HepG2 (cell line): ENCODE measurements around the gene ENDOU. TPM values are rescaled to one million over a fixed set of nuclear protein-coding genes. Genes with fewer than 3 reads are reported as not detected.

Experiments used
- CC2D1A ChIP-seq: sonication (generic); formaldehyde crosslinking; IDR thresholded peaks from 2 replicates; pipeline ENCODE4 v1.8.1; 2023; ENCODE audit warnings: mild to moderate bottlenecking, missing genetic modification reagents
- FLYWCH1 ChIP-seq: sonication (generic); formaldehyde crosslinking; IDR thresholded peaks from 2 replicates; pipeline ENCODE4 v1.8.1; 2023; ENCODE audit warnings: mild to moderate bottlenecking, missing genetic modification reagents
- HHEX ChIP-seq: IDR thresholded peaks from 2 replicates; pipeline ENCODE4 v1.6.1; 2016; ENCODE audit warnings: control low read depth
- HIC2 ChIP-seq: sonication (generic); formaldehyde crosslinking; IDR thresholded peaks from 2 replicates; pipeline ENCODE4 v1.9.0; 2022; ENCODE audit warnings: low read depth, missing genetic modification reagents
- HNF4G ChIP-seq, 2 experiments: sonication (generic) in 1 of 2; formaldehyde crosslinking in 1 of 2; IDR thresholded peaks; 2 replicates each; pipeline versions ENCODE4 v1.4.0 to v1.6.1; 2011 to 2020; ENCODE audit warnings: borderline replicate concordance in 2 of 2, low read depth in 2 of 2, mild to moderate bottlenecking in 2 of 2, low read length in 1 of 2, missing genetic modification reagents in 1 of 2, moderate library complexity in 1 of 2
- ISL2 ChIP-seq: sonication (generic); formaldehyde crosslinking; IDR thresholded peaks from 2 replicates; pipeline ENCODE4 v1.5.0; 2020; ENCODE audit warnings: missing genetic modification reagents
- JUND ChIP-seq: sonication (generic); formaldehyde crosslinking; IDR thresholded peaks from 2 replicates; pipeline ENCODE4 v1.8.0; 2022; ENCODE audit warnings: mild to moderate bottlenecking, missing genetic modification reagents
- KLF6 ChIP-seq: IDR thresholded peaks from 2 replicates; pipeline ENCODE4 v1.8.0; 2016; ENCODE audit warnings: missing biosample characterization, missing genetic modification reagents
- LBX2 ChIP-seq: sonication (generic); formaldehyde crosslinking; IDR thresholded peaks from 2 replicates; pipeline ENCODE4 v1.5.0; 2020; ENCODE audit warnings: missing genetic modification reagents, mild to moderate bottlenecking, borderline replicate concordance
- LCORL ChIP-seq, 2 experiments: fragments of 450-650 bp in 1 of 2; sonication (generic) in 1 of 2; formaldehyde crosslinking in 1 of 2; IDR thresholded peaks; 2 replicates each; pipeline versions ENCODE4 v1.5.0 to v1.6.1; 2017 to 2020; ENCODE audit warnings: antibody characterized with exemption in 1 of 2, missing genetic modification reagents in 1 of 2
- U2AF2 ChIP-seq: fragments of 200-400 bp; formaldehyde crosslinking; IDR thresholded peaks from 2 replicates; pipeline ENCODE4 v1.6.1; 2017; ENCODE audit warnings: low read depth, mild to moderate bottlenecking, low read length
- ZNF430 ChIP-seq: sonication (generic); formaldehyde crosslinking; IDR thresholded peaks from 2 replicates; pipeline ENCODE4 v1.9.0; 2021; ENCODE audit warnings: mild to moderate bottlenecking, missing genetic modification reagents
- ZNF496 ChIP-seq: sonication (generic); formaldehyde crosslinking; IDR thresholded peaks from 2 replicates; pipeline ENCODE4 v1.8.1; 2023; ENCODE audit warnings: mild to moderate bottlenecking, moderate library complexity, missing genetic modification reagents; ENCODE audit not compliant: insufficient replicate concordance
- ZNF724P ChIP-seq: sonication (generic); formaldehyde crosslinking; IDR thresholded peaks from 2 replicates; pipeline ENCODE4 v1.8.0; 2022; ENCODE audit warnings: missing genetic modification reagents, borderline replicate concordance
- polyA plus RNA-seq, 8 experiments: library from polyadenylated mRNA; depleted of rRNA in 3 of 8; stranded (reverse) in 7 of 8; unstranded in 1 of 8; fragments of >200 nt; fragmentation: Illumina TruSeq in 4 of 8; extraction: Trizol in 4 of 8; gene quantifications; 2 replicates each; pipeline versions ENCODE4 v1.2.1 to v1.2.3, GENCODE V29; 2011 to 2016; ENCODE audit warnings: low read depth in 4 of 8, missing spikeins in 1 of 8, mixed read lengths in 1 of 8; ENCODE audit not compliant: insufficient read depth in 1 of 8
- total RNA-seq, 5 experiments: library from RNA; depleted of rRNA; stranded (reverse); fragments of >200 nt; fragmentation: Illumina TruSeq; extraction: Trizol; gene quantifications; 2 replicates each; pipeline ENCODE4 v1.2.3, GENCODE V29; 2016; ENCODE audit warnings: low read depth in 1 of 5
- TF ChIP-seq, protein P1 (sequence below): sonication (generic); formaldehyde crosslinking; IDR thresholded peaks from 2 replicates; pipeline ENCODE4 v1.5.0; 2020; ENCODE audit warnings: missing genetic modification reagents
- TF ChIP-seq, protein P2 (sequence below): IDR thresholded peaks from 2 replicates; pipeline ENCODE4 v1.6.1; 2012; ENCODE audit warnings: low read depth, low read length, improper control_type of control experiment
- TF ChIP-seq, protein P3 (sequence below): sonication (generic); formaldehyde crosslinking; IDR thresholded peaks from 2 replicates; pipeline ENCODE4 v1.4.0; 2020; ENCODE audit warnings: missing genetic modification reagents

The ENDOU gene
- total and polyA plus RNA-seq, 2 of the 13 experiments (the other 11 are each of a cell fraction or from before 2014, with no cell fraction given): not detected

DNA sequence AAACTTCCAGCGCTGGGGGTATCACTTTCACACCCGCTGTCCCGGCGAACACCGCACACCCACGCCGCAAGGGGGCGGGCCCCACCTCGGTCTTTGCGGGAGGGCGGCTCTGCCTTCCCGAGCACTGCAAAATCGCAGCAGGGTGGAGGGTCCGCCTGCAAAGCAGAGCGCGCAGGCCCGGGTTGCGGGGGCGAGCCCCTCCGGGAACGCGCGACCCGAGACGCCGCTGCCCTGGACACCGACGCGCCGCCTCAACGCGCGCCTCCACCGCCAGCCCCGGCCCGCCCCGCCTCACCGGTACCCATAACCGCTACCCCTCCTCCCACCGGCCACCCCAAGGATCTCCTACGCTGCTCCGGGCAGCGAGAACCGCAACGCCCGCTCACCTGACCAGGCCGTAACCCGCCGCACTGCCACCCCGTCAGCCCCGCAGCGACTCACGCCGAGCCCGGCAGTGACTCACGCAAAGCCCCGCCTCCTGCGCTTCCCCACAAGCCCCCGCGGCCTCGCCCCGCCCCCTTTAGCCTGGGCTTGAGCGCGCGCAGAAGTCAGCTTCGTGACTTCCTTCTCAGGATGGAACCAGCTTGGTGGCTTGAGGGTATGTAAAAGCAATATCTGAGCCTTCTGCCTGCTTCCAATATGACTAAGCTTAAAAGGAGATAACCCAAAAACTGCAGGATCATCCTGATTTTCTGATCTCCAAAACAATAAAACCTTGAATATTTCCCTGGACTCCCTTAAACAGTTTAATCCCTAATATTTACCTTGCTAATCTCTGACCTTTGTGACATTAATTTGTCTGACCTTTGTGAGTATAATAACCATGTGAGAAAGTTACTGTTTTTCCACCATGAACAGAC, 19.5 kb downstream of the ENDOU start, which contains the start of gene RPAP3 (continued):
- TF ChIP-seq, protein P1, sequence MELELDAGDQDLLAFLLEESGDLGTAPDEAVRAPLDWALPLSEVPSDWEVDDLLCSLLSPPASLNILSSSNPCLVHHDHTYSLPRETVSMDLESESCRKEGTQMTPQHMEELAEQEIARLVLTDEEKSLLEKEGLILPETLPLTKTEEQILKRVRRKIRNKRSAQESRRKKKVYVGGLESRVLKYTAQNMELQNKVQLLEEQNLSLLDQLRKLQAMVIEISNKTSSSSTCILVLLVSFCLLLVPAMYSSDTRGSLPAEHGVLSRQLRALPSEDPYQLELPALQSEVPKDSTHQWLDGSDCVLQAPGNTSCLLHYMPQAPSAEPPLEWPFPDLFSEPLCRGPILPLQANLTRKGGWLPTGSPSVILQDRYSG (CRISPR knock-in tag): 0 out of 2 replicates have a peak, but pooled peaks have one; percentile 12
- peak; percentile 89 for TF ChIP-seq JUND
- TF ChIP-seq HNF4G (IDR thresholded peaks at IDR 0.05; ENCODE audit: borderline replicate concordance, low read depth, low read length): no peak
- TF ChIP-seq HNF4G (CRISPR knock-in tag; IDR thresholded peaks at IDR 0.05; ENCODE audit: borderline replicate concordance, low read depth): no peak
- TF ChIP-seq KLF6 (CRISPR knock-in tag): peak; percentile 84; the same call in 1 of the 2 replicates
- no peak for TF ChIP-seq ISL2 (CRISPR knock-in tag)
- TF ChIP-seq U2AF2: no peak
- no peak for TF ChIP-seq ZNF430 (CRISPR knock-in tag)
- 0 out of 2 replicates have a peak, but pooled peaks have one; percentile 42 for TF ChIP-seq ZNF724P
- no peak for TF ChIP-seq HHEX
- TF ChIP-seq, protein P2, sequence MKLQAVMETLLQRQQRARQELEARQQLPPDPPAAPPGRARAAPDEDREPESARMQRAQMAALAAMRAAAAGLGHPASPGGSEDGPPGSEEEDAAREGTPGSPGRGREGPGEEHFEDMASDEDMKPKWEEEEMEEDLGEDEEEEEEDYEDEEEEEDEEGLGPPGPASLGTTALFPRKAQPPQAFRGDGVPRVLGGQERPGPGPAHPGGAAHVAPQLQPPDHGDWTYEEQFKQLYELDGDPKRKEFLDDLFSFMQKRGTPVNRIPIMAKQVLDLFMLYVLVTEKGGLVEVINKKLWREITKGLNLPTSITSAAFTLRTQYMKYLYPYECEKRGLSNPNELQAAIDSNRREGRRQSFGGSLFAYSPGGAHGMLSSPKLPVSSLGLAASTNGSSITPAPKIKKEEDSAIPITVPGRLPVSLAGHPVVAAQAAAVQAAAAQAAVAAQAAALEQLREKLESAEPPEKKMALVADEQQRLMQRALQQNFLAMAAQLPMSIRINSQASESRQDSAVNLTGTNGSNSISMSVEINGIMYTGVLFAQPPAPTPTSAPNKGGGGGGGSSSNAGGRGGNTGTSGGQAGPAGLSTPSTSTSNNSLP: no peak
- no peak for TF ChIP-seq FLYWCH1
- 0 out of 2 replicates have a peak, but pooled peaks have one; percentile 59 for TF ChIP-seq LBX2 (CRISPR knock-in tag)
- TF ChIP-seq CC2D1A (CRISPR knock-in tag): no peak
- no peak for TF ChIP-seq HIC2 (CRISPR knock-in tag)
- no peak for TF ChIP-seq LCORL (IDR thresholded peaks at IDR 0.05)
- TF ChIP-seq LCORL (CRISPR knock-in tag; IDR thresholded peaks at IDR 0.05): no peak
- no peak for TF ChIP-seq ZNF496
- TF ChIP-seq, protein P3, sequence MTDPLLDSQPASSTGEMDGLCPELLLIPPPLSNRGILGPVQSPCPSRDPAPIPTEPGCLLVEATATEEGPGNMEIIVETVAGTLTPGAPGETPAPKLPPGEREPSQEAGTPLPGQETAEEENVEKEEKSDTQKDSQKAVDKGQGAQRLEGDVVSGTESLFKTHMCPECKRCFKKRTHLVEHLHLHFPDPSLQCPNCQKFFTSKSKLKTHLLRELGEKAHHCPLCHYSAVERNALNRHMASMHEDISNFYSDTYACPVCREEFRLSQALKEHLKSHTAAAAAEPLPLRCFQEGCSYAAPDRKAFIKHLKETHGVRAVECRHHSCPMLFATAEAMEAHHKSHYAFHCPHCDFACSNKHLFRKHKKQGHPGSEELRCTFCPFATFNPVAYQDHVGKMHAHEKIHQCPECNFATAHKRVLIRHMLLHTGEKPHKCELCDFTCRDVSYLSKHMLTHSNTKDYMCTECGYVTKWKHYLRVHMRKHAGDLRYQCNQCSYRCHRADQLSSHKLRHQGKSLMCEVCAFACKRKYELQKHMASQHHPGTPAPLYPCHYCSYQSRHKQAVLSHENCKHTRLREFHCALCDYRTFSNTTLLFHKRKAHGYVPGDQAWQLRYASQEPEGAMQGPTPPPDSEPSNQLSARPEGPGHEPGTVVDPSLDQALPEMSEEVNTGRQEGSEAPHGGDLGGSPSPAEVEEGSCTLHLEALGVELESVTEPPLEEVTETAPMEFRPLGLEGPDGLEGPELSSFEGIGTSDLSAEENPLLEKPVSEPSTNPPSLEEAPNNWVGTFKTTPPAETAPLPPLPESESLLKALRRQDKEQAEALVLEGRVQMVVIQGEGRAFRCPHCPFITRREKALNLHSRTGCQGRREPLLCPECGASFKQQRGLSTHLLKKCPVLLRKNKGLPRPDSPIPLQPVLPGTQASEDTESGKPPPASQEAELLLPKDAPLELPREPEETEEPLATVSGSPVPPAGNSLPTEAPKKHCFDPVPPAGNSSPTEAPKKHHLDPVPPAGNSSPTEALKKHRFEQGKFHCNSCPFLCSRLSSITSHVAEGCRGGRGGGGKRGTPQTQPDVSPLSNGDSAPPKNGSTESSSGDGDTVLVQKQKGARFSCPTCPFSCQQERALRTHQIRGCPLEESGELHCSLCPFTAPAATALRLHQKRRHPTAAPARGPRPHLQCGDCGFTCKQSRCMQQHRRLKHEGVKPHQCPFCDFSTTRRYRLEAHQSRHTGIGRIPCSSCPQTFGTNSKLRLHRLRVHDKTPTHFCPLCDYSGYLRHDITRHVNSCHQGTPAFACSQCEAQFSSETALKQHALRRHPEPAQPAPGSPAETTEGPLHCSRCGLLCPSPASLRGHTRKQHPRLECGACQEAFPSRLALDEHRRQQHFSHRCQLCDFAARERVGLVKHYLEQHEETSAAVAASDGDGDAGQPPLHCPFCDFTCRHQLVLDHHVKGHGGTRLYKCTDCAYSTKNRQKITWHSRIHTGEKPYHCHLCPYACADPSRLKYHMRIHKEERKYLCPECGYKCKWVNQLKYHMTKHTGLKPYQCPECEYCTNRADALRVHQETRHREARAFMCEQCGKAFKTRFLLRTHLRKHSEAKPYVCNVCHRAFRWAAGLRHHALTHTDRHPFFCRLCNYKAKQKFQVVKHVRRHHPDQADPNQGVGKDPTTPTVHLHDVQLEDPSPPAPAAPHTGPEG: no peak
